Mesenchymal stem cell (in vitro differentiated cells and primary cell): ENCODE data around the gene FKBP7.
"Not testable (repeated sequence)": the region's sequence is repeated elsewhere in the genome, so short reads cannot be mapped to it uniquely, and the experiment has no call there.

Source experiments
- DNase-seq: peaks from one replicate; pipeline ENCODE4 v3.0.0-alpha.2; 2013
- H2AFZ ChIP-seq: one replicate; pipeline ENCODE4 v1.6.1; 2013; ENCODE audit warnings: low read depth, mild to moderate bottlenecking, control low read depth, inconsistent platforms, low read length, moderate library complexity
- H2AK5ac ChIP-seq: 2 replicates; pipeline ENCODE4 v1.6.1; 2013; ENCODE audit warnings: low read length, moderate library complexity, mild to moderate bottlenecking, inconsistent platforms; ENCODE audit not compliant: severe bottlenecking
- H2BK120ac ChIP-seq: one replicate; pipeline ENCODE4 v1.6.1; 2013; ENCODE audit warnings: low read depth, mild to moderate bottlenecking, inconsistent platforms, low read length, moderate library complexity
- H2BK12ac ChIP-seq, 2 experiments: one replicate each; pipeline ENCODE4 v1.6.1; 2013; ENCODE audit warnings: inconsistent platforms in 2 of 2, low read length in 2 of 2, mild to moderate bottlenecking in 2 of 2, moderate library complexity in 2 of 2, control low read depth in 1 of 2
- H2BK15ac ChIP-seq: one replicate; pipeline ENCODE4 v1.6.1; 2013; ENCODE audit warnings: mild to moderate bottlenecking, low read depth, inconsistent platforms; ENCODE audit not compliant: poor library complexity, severe bottlenecking
- H2BK5ac ChIP-seq: 2 replicates; pipeline ENCODE4 v1.6.1; 2013; ENCODE audit warnings: low read depth, mild to moderate bottlenecking, low read length, control low read depth, inconsistent platforms; ENCODE audit not compliant: poor library complexity, severe bottlenecking
- H3K14ac ChIP-seq, 2 experiments: one replicate each; pipeline ENCODE4 v1.6.1; 2013; ENCODE audit warnings: inconsistent platforms in 2 of 2, low read length in 2 of 2, control low read depth in 1 of 2, mild to moderate bottlenecking in 1 of 2, moderate library complexity in 1 of 2
- H3K18ac ChIP-seq, 2 experiments: one replicate each; pipeline ENCODE4 v1.6.1; 2013; ENCODE audit warnings: inconsistent platforms in 2 of 2, low read length in 2 of 2, control low read depth in 1 of 2, low read depth in 1 of 2, mild to moderate bottlenecking in 1 of 2
- H3K23ac ChIP-seq, 2 experiments: one replicate each; pipeline ENCODE4 v1.6.1; 2013; ENCODE audit warnings: inconsistent platforms in 2 of 2, low read length in 2 of 2, mild to moderate bottlenecking in 2 of 2, moderate library complexity in 2 of 2, control low read depth in 1 of 2
- H3K27ac ChIP-seq: 2 replicates; pipeline ENCODE4 v1.5.1; 2013; ENCODE audit warnings: mild to moderate bottlenecking, moderate library complexity, low read length, control low read depth, inconsistent platforms; ENCODE audit not compliant: poor library complexity, severe bottlenecking
- H3K27me3 ChIP-seq, 2 experiments: 2 replicates each; pipeline versions ENCODE4 v1.6.1 to v1.7.0; 2013; ENCODE audit warnings: low read length in 2 of 2, mild to moderate bottlenecking in 2 of 2, moderate library complexity in 2 of 2, control low read depth in 1 of 2, inconsistent platforms in 1 of 2; ENCODE audit not compliant: control insufficient read depth in 1 of 2, insufficient read depth in 1 of 2
- H3K36me3 ChIP-seq, 2 experiments: 2 replicates each; pipeline versions ENCODE4 v1.6.1 to v1.7.0; 2013; ENCODE audit warnings: low read length in 2 of 2, control low read depth in 1 of 2, inconsistent platforms in 1 of 2, low read depth in 1 of 2, mild to moderate bottlenecking in 1 of 2; ENCODE audit not compliant: insufficient read depth in 2 of 2, control insufficient read depth in 1 of 2
- H3K4ac ChIP-seq, 2 experiments: one replicate each; pipeline ENCODE4 v1.6.1; 2013; ENCODE audit warnings: inconsistent platforms in 2 of 2, low read length in 2 of 2, mild to moderate bottlenecking in 2 of 2, moderate library complexity in 2 of 2, control low read depth in 1 of 2, low read depth in 1 of 2
- H3K4me1 ChIP-seq: 2 replicates; pipeline ENCODE4 v1.6.1; 2013; ENCODE audit warnings: low read depth, low read length, control low read depth; ENCODE audit not compliant: control insufficient read depth, insufficient read depth
- H3K4me2 ChIP-seq: 2 replicates; pipeline ENCODE4 v1.6.1; 2013; ENCODE audit warnings: low read length, mild to moderate bottlenecking, inconsistent platforms; ENCODE audit not compliant: poor library complexity, severe bottlenecking
- H3K4me3 ChIP-seq, 2 experiments: 2 replicates each; pipeline versions ENCODE4 v1.5.1 to v1.7.0; 2013; ENCODE audit warnings: low read length in 2 of 2, mild to moderate bottlenecking in 2 of 2, control low read depth in 1 of 2, low read depth in 1 of 2; ENCODE audit not compliant: insufficient read depth in 1 of 2
- H3K79me1 ChIP-seq: replicated peaks from 2 replicates; pipeline ENCODE4 v1.6.1; 2013; ENCODE audit warnings: mild to moderate bottlenecking, control low read depth, low read length, inconsistent platforms; ENCODE audit not compliant: poor library complexity, severe bottlenecking
- H3K9ac ChIP-seq: 2 replicates; pipeline ENCODE4 v1.7.0; 2013; ENCODE audit warnings: mild to moderate bottlenecking, low read length, moderate library complexity
- H3K9me3 ChIP-seq: 2 replicates; pipeline ENCODE4 v1.7.0; 2013; ENCODE audit warnings: mild to moderate bottlenecking, low read length; ENCODE audit not compliant: control insufficient read depth
- H4K8ac ChIP-seq: one replicate; pipeline ENCODE4 v1.6.1; 2013; ENCODE audit warnings: inconsistent platforms, mild to moderate bottlenecking, low read length, moderate library complexity
- H4K91ac ChIP-seq: one replicate; pipeline ENCODE4 v1.6.1; 2013; ENCODE audit warnings: mild to moderate bottlenecking, low read length, inconsistent platforms
- WGBS: methylation state at CpG from one replicate; pipeline ENCODE4 v1.1.7; 2013; ENCODE audit warnings: mixed read lengths; 5-methylcytosine and 5-hydroxymethylcytosine counted together

Gene FKBP7

DNA sequence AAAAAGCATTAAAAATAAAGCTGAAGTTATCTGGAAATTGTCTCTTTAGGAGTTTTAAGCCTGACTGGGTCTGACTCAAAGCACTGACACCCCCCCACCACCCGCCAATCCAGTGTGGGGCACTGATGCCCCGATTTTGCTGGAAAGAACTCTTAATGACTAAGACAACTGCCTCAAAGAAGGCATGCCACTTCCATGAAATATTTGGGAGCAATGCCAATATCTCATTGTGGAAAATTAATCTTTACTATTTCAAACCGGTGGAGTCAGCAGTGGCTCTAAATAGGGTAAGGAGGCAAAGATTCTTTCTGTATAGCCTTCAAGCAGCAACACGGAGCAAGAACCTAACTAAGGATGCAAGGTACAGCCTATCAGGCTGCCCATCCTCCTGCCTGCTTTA lies 4.5 kb downstream of the FKBP7 start:
- Histone ChIP-seq H3K36me3 (peaks cover 0 to under 1% of the 10 kb centered on the region in 2 experiments), H3K4me2 (no peak overlapping the region), H3K9ac (no peak overlapping the region), H2BK120ac (no peak overlapping the region), H3K4ac (no peak overlapping the region), H2BK15ac (no peak overlapping the region), H3K27ac (no peak overlapping the region), H3K4me3 (no peak overlapping the region), H2BK12ac (no peak overlapping the region), H2AK5ac (no peak overlapping the region), H3K18ac (no peak overlapping the region), H3K14ac (no peak overlapping the region), H3K23ac (no peak overlapping the region), H4K91ac (no peak overlapping the region), H2AFZ (no peak overlapping the region), H3K27me3 (no peaks in the 10 kb centered on the region), H4K8ac (no peak overlapping the region), H3K79me1 (peaks cover 15% of the 10 kb centered on the region), H2BK5ac (no peak overlapping the region), H3K9me3 (no peaks in the 10 kb centered on the region), H3K4me1 (peaks cover 4% of the 10 kb centered on the region)
- 93% methylated on average over 4 of the region's 4 CpGs for WGBS
- peak; percentile 2 for DNase-seq

DNA sequence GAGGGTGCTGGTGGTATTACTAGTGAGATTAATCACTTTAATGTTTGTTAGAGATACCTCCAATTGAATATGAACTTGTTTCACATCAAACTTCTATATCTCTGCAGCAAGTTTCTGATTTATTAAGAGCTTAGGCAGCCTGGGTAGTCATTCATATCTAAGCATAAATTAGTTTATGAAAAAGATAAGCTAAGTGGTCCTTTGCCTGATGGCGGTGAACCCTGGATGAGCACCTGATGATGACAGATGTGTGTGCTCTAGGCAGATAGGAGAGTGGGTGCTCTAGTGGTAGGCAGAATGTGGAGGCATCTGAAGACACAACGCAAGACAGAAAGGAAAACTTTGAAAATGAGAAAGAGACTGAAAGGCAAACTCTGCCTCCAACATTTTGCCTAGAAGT lies 5.0 kb downstream of the FKBP7 start:
- no peaks in the 10 kb centered on the region for H3K9me3 ChIP-seq
- H3K79me1 ChIP-seq, result peaks cover 15% of the 10 kb centered on the region
- 100% methylated on average over 2 of the region's 2 CpGs for WGBS
- H3K27me3 ChIP-seq, result no peaks in the 10 kb centered on the region
- H2AK5ac ChIP-seq, result no peak overlapping the region
- no peak overlapping the region for H3K14ac ChIP-seq
- no peak overlapping the region for H3K18ac ChIP-seq
- no peak overlapping the region for H2AFZ ChIP-seq
- no peak overlapping the region for H3K4me2 ChIP-seq
- H3K4me3 ChIP-seq, result no peak overlapping the region
- no peak for DNase-seq
- no peak overlapping the region for H2BK12ac ChIP-seq
- no peak overlapping the region for H3K9ac ChIP-seq
- no peak overlapping the region for H2BK15ac ChIP-seq
- H4K8ac ChIP-seq, result no peak overlapping the region
- peaks cover 2 to 3% of the 10 kb centered on the region in 2 experiments for H3K36me3 ChIP-seq
- no peak overlapping the region for H2BK120ac ChIP-seq
- H3K27ac ChIP-seq, result no peak overlapping the region
- no peak overlapping the region for H4K91ac ChIP-seq
- H2BK5ac ChIP-seq, result no peak overlapping the region
- H3K23ac ChIP-seq, result no peak overlapping the region
- no peak overlapping the region for H3K4ac ChIP-seq
- peaks cover 4% of the 10 kb centered on the region for H3K4me1 ChIP-seq

DNA sequence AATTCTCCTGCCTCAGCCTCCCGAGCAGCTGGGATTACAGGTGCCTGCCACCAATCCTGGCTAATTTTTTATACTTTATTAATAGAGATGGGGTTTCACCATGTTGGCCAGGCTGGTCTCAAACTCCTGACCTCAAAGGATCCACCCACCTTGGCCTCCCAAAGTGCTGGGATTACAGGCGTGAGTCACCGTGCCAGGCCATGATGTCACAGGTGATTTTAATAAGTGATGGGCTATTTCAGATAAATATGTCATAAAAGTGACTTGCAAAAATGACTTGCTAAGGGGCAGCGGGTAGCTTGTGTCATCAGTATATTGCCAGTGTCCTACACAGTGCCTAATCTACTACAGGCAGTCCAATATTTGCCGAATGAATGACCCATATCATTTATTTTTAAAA lies 7.1 kb downstream of the FKBP7 start:
- not testable (repeated sequence) for H2AFZ ChIP-seq, DNase-seq, H3K14ac ChIP-seq, H3K4me3 ChIP-seq, H3K4ac ChIP-seq, H3K4me1 ChIP-seq, H2BK120ac ChIP-seq, H2AK5ac ChIP-seq, H3K4me2 ChIP-seq, H4K8ac ChIP-seq, H3K9me3 ChIP-seq, H4K91ac ChIP-seq, H2BK5ac ChIP-seq, H3K23ac ChIP-seq, H3K27me3 ChIP-seq, H3K18ac ChIP-seq, H2BK15ac ChIP-seq, H2BK12ac ChIP-seq, H3K9ac ChIP-seq, H3K27ac ChIP-seq
- H3K36me3 ChIP-seq, result peaks cover 3 to 10% of the 10 kb centered on the region in 2 experiments
- peaks cover 16% of the 10 kb centered on the region for H3K79me1 ChIP-seq
- WGBS, result 97% methylated on average over 3 of the region's 5 CpGs

DNA sequence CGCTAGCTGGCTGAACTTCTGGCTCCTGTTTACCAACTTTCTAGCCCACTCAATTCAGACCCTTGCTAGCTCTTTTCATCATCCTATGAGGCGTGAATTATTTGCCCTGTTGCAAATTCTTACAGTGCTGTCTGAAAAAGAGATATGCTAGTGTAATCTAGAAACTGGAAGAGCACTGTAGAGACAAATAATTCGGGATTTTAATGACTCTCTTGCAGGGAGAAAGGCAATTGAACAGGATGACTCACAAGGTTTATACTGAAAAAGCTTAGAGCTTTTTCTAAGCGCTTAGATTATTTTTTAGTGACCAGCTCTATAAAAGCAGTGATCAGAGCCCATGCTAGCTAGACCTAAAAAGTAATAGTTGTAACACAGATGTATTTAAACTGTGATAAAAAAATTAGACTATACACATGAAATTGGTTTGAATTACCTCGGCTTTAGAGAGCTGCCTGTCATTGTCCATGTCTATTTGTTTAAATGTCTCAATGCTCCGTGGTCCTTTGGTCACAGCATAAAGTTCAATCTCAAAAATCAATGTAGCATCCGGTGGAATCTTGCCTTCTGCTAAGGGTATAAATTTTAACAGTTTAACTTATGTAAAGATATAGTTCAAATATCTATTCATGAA lies 9.1 kb downstream of the FKBP7 start:
- peaks cover 1% of the 10 kb centered on the region for H3K4me1 ChIP-seq
- no peak overlapping the region for H3K4me2 ChIP-seq
- no peak overlapping the region for H3K4me3 ChIP-seq
- H2BK120ac ChIP-seq, result no peak overlapping the region
- no peaks in the 10 kb centered on the region for H3K27me3 ChIP-seq
- no peak overlapping the region for H2BK5ac ChIP-seq
- no peak overlapping the region for H4K8ac ChIP-seq
- no peak overlapping the region for H2BK15ac ChIP-seq
- H3K4ac ChIP-seq, result no peak overlapping the region
- H2AK5ac ChIP-seq, result no peak overlapping the region
- WGBS, result 91% methylated on average over 6 of the region's 7 CpGs
- H3K9ac ChIP-seq, result no peak overlapping the region
- H3K27ac ChIP-seq, result no peak overlapping the region
- H3K9me3 ChIP-seq, result no peaks in the 10 kb centered on the region
- peaks cover 3 to 24% of the 10 kb centered on the region in 2 experiments for H3K36me3 ChIP-seq
- no peak overlapping the region for H2BK12ac ChIP-seq
- no peak overlapping the region for H3K14ac ChIP-seq
- H3K79me1 ChIP-seq, result peaks cover 14% of the 10 kb centered on the region
- no peak overlapping the region for H3K23ac ChIP-seq
- DNase-seq, result no peak
- no peak overlapping the region for H2AFZ ChIP-seq
- H3K18ac ChIP-seq, result no peak overlapping the region
- H4K91ac ChIP-seq, result no peak overlapping the region
